B cell (primary cell): Measurements from ENCODE around the gene RABAC1. TPM values are rescaled to one million over a fixed set of nuclear protein-coding genes. Genes with fewer than 3 reads are reported as not detected.

ENCODE experiments used
- ATAC-seq: fragments of 200-7000 bp; cut with Tn5 transposase; one replicate; pipeline ENCODE4 v1.10.0; 2021; ENCODE audit warnings: low read depth, mild to moderate bottlenecking, moderate number of reproducible peaks, moderate library complexity
- CTCF ChIA-PET: fragments of 350-600 bp; sonication (Branson Sonifier 250); formaldehyde crosslinking; loops from one replicate; lab custom pipeline; 2021; ENCODE audit warnings: antibody characterized with exemption, inconsistent platforms; lab: Charles Lee
- POLR2A ChIA-PET: fragments of 350-600 bp; sonication (Branson Sonifier 250); formaldehyde crosslinking; loops from one replicate; lab custom pipeline; 2021; ENCODE audit warnings: antibody characterized with exemption; lab: Charles Lee
- DNase-seq: peaks from one replicate; pipeline ENCODE4 v3.0.0; 2013
- H2AFZ ChIP-seq: 2 replicates; pipeline ENCODE4 v1.6.1; 2012; ENCODE audit warnings: mild to moderate bottlenecking, low read depth, low read length; ENCODE audit not compliant: insufficient read depth, poor library complexity, severe bottlenecking
- H3K27ac ChIP-seq, 2 donors: 1 replicate in 1 of 2; 2 replicates in 1 of 2; pipeline ENCODE4 v1.5.1; 2012 to 2013; ENCODE audit warnings: low read length in 2 of 2, mild to moderate bottlenecking in 2 of 2, moderate library complexity in 1 of 2
- H3K27me3 ChIP-seq, 4 experiments: fragments of 200-600 bp in 1 of 4; sonication (generic) in 1 of 4; replicated peaks in 1 of 4; 1 replicate in 2 of 4; 2 replicates in 2 of 4; pipeline versions ENCODE4 v1.6.1 to v1.7.0; 2013 to 2016; ENCODE audit warnings: low read length in 3 of 4, mild to moderate bottlenecking in 2 of 4, mixed read lengths in 1 of 4, moderate library complexity in 1 of 4; ENCODE audit not compliant: insufficient read depth in 4 of 4, control insufficient read depth in 3 of 4; ENCODE audit errors: control extremely low read depth in 1 of 4
- H3K36me3 ChIP-seq, 2 experiments: replicated peaks in 1 of 2; 1 replicate in 1 of 2; 2 replicates in 1 of 2; pipeline versions ENCODE4 v1.6.1 to v1.7.1; 2013; ENCODE audit warnings: low read length in 1 of 2; ENCODE audit not compliant: insufficient read depth in 2 of 2, control insufficient read depth in 1 of 2; ENCODE audit errors: control extremely low read depth in 1 of 2, extremely low read depth in 1 of 2
- H3K4me1 ChIP-seq, 2 donors: fragments of 200-600 bp in 1 of 2; sonication (generic) in 1 of 2; 1 replicate in 1 of 2; 2 replicates in 1 of 2; pipeline versions ENCODE4 v1.5.1 to v1.6.1; 2013 to 2017; ENCODE audit warnings: low read length in 2 of 2; ENCODE audit not compliant: control insufficient read depth in 2 of 2, insufficient read depth in 2 of 2
- H3K4me2 ChIP-seq: replicated peaks from 2 replicates; pipeline ENCODE3; 2012; ENCODE audit warnings: mild to moderate bottlenecking, low read depth, low read length; ENCODE audit not compliant: poor library complexity, severe bottlenecking
- H3K4me3 ChIP-seq, 5 experiments: fragments of 200-600 bp in 1 of 5; sonication (generic) in 1 of 5; 1 replicate in 3 of 5; 2 replicates in 2 of 5; pipeline versions ENCODE4 v1.5.1 to v1.7.0; 2011 to 2016; ENCODE audit warnings: low read length in 4 of 5, mild to moderate bottlenecking in 4 of 5, low read depth in 2 of 5, control low read depth in 1 of 5, moderate library complexity in 1 of 5; ENCODE audit not compliant: insufficient read depth in 1 of 5; ENCODE audit errors: control extremely low read depth in 1 of 5, extremely low read depth in 1 of 5
- H3K79me2 ChIP-seq: fragments of 200-600 bp; sonication (generic); one replicate; pipeline ENCODE4 v1.6.0; 2016; ENCODE audit warnings: low read length; ENCODE audit not compliant: control insufficient read depth, insufficient read depth
- H3K9ac ChIP-seq: fragments of 200-600 bp; sonication (generic); 2 replicates; pipeline ENCODE4 v1.6.1; 2017; ENCODE audit warnings: mild to moderate bottlenecking, low read length, moderate library complexity
- H3K9me3 ChIP-seq, 3 donors: one replicate each; pipeline versions ENCODE4 v1.6.1 to v1.7.1; 2013; ENCODE audit warnings: low read length in 2 of 3; ENCODE audit not compliant: control insufficient read depth in 2 of 3, insufficient read depth in 1 of 3; ENCODE audit errors: control extremely low read depth in 1 of 3
- H4K20me1 ChIP-seq: 2 replicates; pipeline ENCODE4 v1.6.0; 2012; ENCODE audit warnings: mild to moderate bottlenecking, low read length; ENCODE audit not compliant: insufficient read depth, control insufficient read depth, poor library complexity, severe bottlenecking
- H3K27ac Mint-ChIP-seq: one replicate; pipeline ENCODE4 v1.8.0; 2021; ENCODE audit warnings: mixed read lengths
- H3K27me3 Mint-ChIP-seq: one replicate; pipeline ENCODE4 v1.8.0; 2021; ENCODE audit warnings: mixed read lengths
- H3K4me1 Mint-ChIP-seq: one replicate; pipeline ENCODE4 v1.8.0; 2021; ENCODE audit warnings: mixed read lengths
- H3K4me3 Mint-ChIP-seq: one replicate; pipeline ENCODE4 v1.8.0; 2021; ENCODE audit warnings: mixed read lengths
- H3K9me3 Mint-ChIP-seq: one replicate; pipeline ENCODE4 v1.8.0; 2022; ENCODE audit warnings: mixed read lengths; ENCODE audit not compliant: insufficient read depth
- CTCF ChIP-seq: fragments of 200-600 bp; IDR thresholded peaks from one replicate; pipeline ENCODE4 v1.8.0; 2022; ENCODE audit warnings: antibody characterized with exemption, mild to moderate bottlenecking
- EZH2 ChIP-seq: IDR thresholded peaks from 2 replicates; pipeline ENCODE4 v1.6.1; 2012; ENCODE audit warnings: borderline replicate concordance, low read depth, mild to moderate bottlenecking, moderate library complexity, low read length; ENCODE audit not compliant: insufficient read depth, poor library complexity, severe bottlenecking
- WGBS: methylation state at CpG from one replicate; pipeline ENCODE4 v1.1.5; 2013; ENCODE audit warnings: missing lambda C conversion rate; ENCODE audit not compliant: insufficient coverage; 5-methylcytosine and 5-hydroxymethylcytosine counted together
- intact Hi-C: fragments of 100-400 bp; cut with micrococcal nuclease; formaldehyde crosslinking; loops from one replicate; pipeline ENCODE4 v1.10.0; 2022
- polyA plus RNA-seq: library from polyadenylated mRNA; depleted of rRNA; stranded (reverse); fragments of >200 nt; gene quantifications from 2 replicates; pipeline ENCODE4 v1.2.3, GENCODE V29; 2012
- total RNA-seq, 2 donors: library from RNA; stranded (reverse); fragments of 120-200 nt in 1 of 2; gene quantifications; 1 replicate in 1 of 2; 2 replicates in 1 of 2; pipeline versions ENCODE4 v1.2.3 to v1.2.4, GENCODE V29; 2013 to 2022

The RABAC1 gene
- total and polyA plus RNA-seq, 2 donors (not counting 1 experiment from before 2014, with no cell fraction given) = 146 to 190 TPM

- Histone ChIP-seq H3K9me3 (no peaks in the 10 kb centered on the region), H3K27me3 (no peaks in the 10 kb centered on the region), H3K27ac (no peak overlapping the region), H3K9ac (no peak overlapping the region), H3K36me3 (no peaks in the 10 kb centered on the region), H3K4me2 (no peak overlapping the region), H3K4me1 (no peaks in the 10 kb centered on the region), H3K79me2 (no peaks in the 10 kb centered on the region), H4K20me1 (no peaks in the 10 kb centered on the region), H2AFZ (no peak overlapping the region), H3K4me3 (no peak overlapping the region)
- no peak overlapping the region for H3K27ac Mint-ChIP-seq
- no peaks in the 10 kb centered on the region for H3K27me3 Mint-ChIP-seq
- CTCF ChIA-PET = no interaction called here
- no peak overlapping the region for H3K4me3 Mint-ChIP-seq
- H3K4me1 Mint-ChIP-seq = no peaks in the 10 kb centered on the region
- DNase-seq = no peak
- 89% methylated on average over 15 of the region's 15 CpGs for WGBS
- POLR2A ChIA-PET = no interaction called here
- intact Hi-C loops = no loop called here
- ATAC-seq = no peak
- no peaks in the 10 kb centered on the region for H3K9me3 Mint-ChIP-seq
- TF ChIP-seq CTCF = no peak
- TF ChIP-seq EZH2 = no peak
These were observed 22.6 kb upstream of the RABAC1 start for GRCh38 chr19:41981724-41982123.

- Mint-ChIP-seq H3K4me1 (no peaks in the 10 kb centered on the region), H3K27me3 (no peaks in the 10 kb centered on the region), H3K27ac (no peak overlapping the region), H3K4me3 (no peak overlapping the region), H3K9me3 (no peaks in the 10 kb centered on the region)
- no peaks in the 10 kb centered on the region for H4K20me1 ChIP-seq
- POLR2A ChIA-PET = no interaction called here
- no peak overlapping the region for H2AFZ ChIP-seq
- 96% methylated on average over 17 of the region's 17 CpGs for WGBS
- no peaks in the 10 kb centered on the region for H3K27me3 ChIP-seq
- no peak overlapping the region for H3K27ac ChIP-seq
- no peak overlapping the region for H3K4me3 ChIP-seq
- no peak overlapping the region for H3K4me2 ChIP-seq
- ATAC-seq = no peak
- DNase-seq = no peak
- TF ChIP-seq EZH2 (no peak), CTCF (no peak)
- CTCF ChIA-PET = no interaction called here
- no peaks in the 10 kb centered on the region for H3K9me3 ChIP-seq
- intact Hi-C loops = no loop called here
- H3K9ac ChIP-seq = no peak overlapping the region
- no peaks in the 10 kb centered on the region for H3K79me2 ChIP-seq
- H3K36me3 ChIP-seq = no peaks in the 10 kb centered on the region
- no peaks in the 10 kb centered on the region for H3K4me1 ChIP-seq
These were observed 19.3 kb upstream of the RABAC1 start for GRCh38 chr19:41978470-41978869.
